Activated T-helper 17 cell treated with anti-CD3 and anti-CD28 coated beads, Interleukin-2, amount 50 U/mL, for 72 hours (primary cell): ENCODE measurements around the gene KREMEN2. TPM values are rescaled to one million over a fixed set of nuclear protein-coding genes. Genes with fewer than 3 reads are reported as not detected.

Experiments
- ATAC-seq: fragments of 150-1000 bp; cut with Tn5 transposase; replicated peaks from 2 replicates; pipeline ENCODE4 v1.10.0; 2021; ENCODE audit warnings: mild to moderate bottlenecking, moderate library complexity
- H3K27ac Mint-ChIP-seq: one replicate; pipeline ENCODE4 v1.8.0; 2022; ENCODE audit warnings: mixed read lengths
- H3K27me3 Mint-ChIP-seq: one replicate; pipeline ENCODE4 v1.8.0; 2022; ENCODE audit warnings: mixed read lengths
- H3K36me3 Mint-ChIP-seq: one replicate; pipeline ENCODE4 v1.8.0; 2022; ENCODE audit warnings: low read depth, mild to moderate bottlenecking, mixed read lengths
- H3K4me1 Mint-ChIP-seq: one replicate; pipeline ENCODE4 v1.8.0; 2022; ENCODE audit warnings: mixed read lengths
- H3K4me3 Mint-ChIP-seq: one replicate; pipeline ENCODE4 v1.8.0; 2022; ENCODE audit warnings: mild to moderate bottlenecking, mixed read lengths
- H3K9me3 Mint-ChIP-seq: one replicate; pipeline ENCODE4 v1.8.0; 2022; ENCODE audit warnings: mixed read lengths
- total RNA-seq, 2 donors: library from RNA; stranded (reverse); gene quantifications; one replicate each; pipeline ENCODE4 v1.2.3, GENCODE V29; 2022

KREMEN2 gene
- total RNA-seq, 2 donors from 2014 or later, result not detected

DNA sequence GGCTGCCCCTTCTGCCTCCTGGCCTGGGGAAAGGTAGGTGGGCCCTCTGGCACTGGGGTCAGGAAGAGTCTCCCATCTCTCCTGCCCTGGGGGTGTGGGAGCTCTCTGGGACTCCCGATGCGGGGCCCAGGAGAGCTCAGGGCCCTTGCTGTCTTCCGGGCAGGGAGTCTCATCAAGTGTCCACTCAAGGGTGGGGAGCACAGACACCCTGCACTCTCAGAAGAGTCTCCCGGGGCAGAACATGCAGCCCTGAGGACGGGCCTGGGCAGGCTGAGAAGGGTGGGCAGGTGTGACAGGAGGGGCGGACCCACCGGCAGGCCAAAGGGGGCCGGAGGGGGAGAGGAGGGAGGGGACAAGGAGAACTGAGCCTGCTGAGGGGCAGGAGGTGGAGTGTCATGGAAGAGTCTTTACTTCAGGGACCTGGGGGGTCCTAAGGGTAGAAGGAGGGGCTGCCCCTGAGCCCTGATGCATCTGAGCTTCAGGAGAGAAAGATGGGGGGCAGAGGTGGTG, 24.6 kb downstream of the KREMEN2 start:
- no peaks in the 10 kb centered on the region for H3K4me1 Mint-ChIP-seq
- no peaks in the 10 kb centered on the region for H3K9me3 Mint-ChIP-seq
- no peak overlapping the region for H3K27ac Mint-ChIP-seq
- H3K4me3 Mint-ChIP-seq, result no peak overlapping the region
- peaks cover 3% of the 10 kb centered on the region for H3K27me3 Mint-ChIP-seq
- H3K36me3 Mint-ChIP-seq, result no peaks in the 10 kb centered on the region
- ATAC-seq, result no peak

- no peak for ATAC-seq
- Mint-ChIP-seq H3K4me3 (no peak overlapping the region), H3K9me3 (no peaks in the 10 kb centered on the region), H3K36me3 (no peaks in the 10 kb centered on the region), H3K4me1 (no peaks in the 10 kb centered on the region), H3K27me3 (peaks cover 3% of the 10 kb centered on the region), H3K27ac (no peak overlapping the region)
These were observed 26.8 kb downstream of the KREMEN2 start for GRCh38 chr16:2990891-2991290.

GRCh38 chr16:2991566-2992261, 27.6 kb downstream of the KREMEN2 start:
- peaks cover 3% of the 10 kb centered on the region for H3K27me3 Mint-ChIP-seq

DNA sequence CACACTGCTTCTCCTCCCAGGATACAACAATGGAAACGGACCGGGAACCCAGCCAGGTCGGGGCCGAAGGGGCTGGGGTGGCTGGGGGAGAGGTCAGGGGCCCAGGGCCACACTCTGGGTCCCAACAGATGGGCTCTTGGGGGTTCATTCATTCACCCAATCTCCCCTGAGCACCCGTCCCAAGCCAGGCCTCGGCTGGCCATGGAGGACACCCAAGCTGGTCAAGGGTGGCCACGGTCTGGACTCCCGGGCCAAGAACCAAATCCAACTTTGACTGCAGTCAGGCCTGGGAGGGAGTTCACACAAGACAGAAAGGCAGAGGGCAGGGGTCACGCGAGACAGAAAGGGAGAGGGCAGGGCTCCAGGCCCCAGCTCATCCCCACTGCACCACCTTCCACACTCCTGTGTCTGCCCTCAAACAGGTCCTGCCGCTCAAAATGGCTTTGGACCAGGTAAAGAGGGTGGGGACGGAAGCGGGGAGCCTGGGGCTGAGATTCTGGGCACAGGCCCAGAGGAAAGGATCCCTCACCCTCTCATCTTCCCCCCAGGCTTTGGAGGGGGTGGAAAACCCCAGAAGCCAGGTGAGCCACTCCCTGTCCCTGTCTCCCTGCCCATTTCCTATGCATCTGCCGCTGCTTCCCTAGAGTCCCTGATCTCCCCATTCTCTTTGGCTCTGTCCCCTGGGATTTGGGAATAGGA, 28.5 kb downstream of the KREMEN2 start:
- H3K27me3 Mint-ChIP-seq, result peaks cover 3% of the 10 kb centered on the region
- no peaks in the 10 kb centered on the region for H3K36me3 Mint-ChIP-seq
- H3K27ac Mint-ChIP-seq, result no peak overlapping the region

More at GRCh38 chr16:2991566-2992261, 27.6 kb downstream of the KREMEN2 start:
- H3K4me1 Mint-ChIP-seq, result no peaks in the 10 kb centered on the region
- H3K27ac Mint-ChIP-seq, result no peak overlapping the region
- no peak overlapping the region for H3K4me3 Mint-ChIP-seq
- H3K36me3 Mint-ChIP-seq, result no peaks in the 10 kb centered on the region
- no peaks in the 10 kb centered on the region for H3K9me3 Mint-ChIP-seq
- ATAC-seq, result no peak

DNA sequence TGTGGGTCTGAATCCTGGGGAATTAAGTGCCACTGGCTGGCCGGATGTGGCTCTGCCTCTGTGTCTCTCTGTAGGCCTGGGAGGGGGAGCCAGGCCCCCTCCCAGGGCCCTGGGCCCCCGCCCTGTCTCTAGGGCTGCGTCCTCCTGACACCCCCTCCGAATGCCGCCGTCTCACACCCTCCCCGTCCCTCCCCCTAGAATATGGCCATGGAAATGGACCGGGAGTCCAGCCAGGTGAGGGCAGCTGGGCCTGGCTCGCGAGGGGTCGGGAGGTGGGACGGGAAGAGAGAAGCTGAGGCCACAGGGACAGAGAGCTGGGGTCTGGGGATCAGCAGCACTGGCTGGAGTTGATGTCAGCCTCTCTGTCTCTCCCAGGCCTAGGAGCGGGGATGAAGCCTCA, 32.2 kb downstream of the KREMEN2 start:
- Mint-ChIP-seq H3K4me3 (no peak overlapping the region), H3K4me1 (no peaks in the 10 kb centered on the region), H3K27me3 (peaks cover 3% of the 10 kb centered on the region), H3K9me3 (no peaks in the 10 kb centered on the region), H3K27ac (no peak overlapping the region), H3K36me3 (no peaks in the 10 kb centered on the region)
- ATAC-seq, result no peak

More for the DNA sequence above, 28.5 kb downstream of the KREMEN2 start:
- Mint-ChIP-seq H3K4me1 (no peaks in the 10 kb centered on the region), H3K4me3 (no peak overlapping the region), H3K9me3 (no peaks in the 10 kb centered on the region)
- ATAC-seq, result no peak

- Mint-ChIP-seq H3K4me1 (no peaks in the 10 kb centered on the region), H3K36me3 (no peaks in the 10 kb centered on the region), H3K9me3 (no peaks in the 10 kb centered on the region), H3K27ac (no peak overlapping the region), H3K27me3 (peaks cover 3% of the 10 kb centered on the region), H3K4me3 (no peak overlapping the region)
- no peak for ATAC-seq
These were observed 35.9 kb downstream of the KREMEN2 start for GRCh38 chr16:2999929-3000328.

GRCh38 chr16:3000540-3000939, 36.5 kb downstream of the KREMEN2 start:
- Mint-ChIP-seq H3K27ac (no peak overlapping the region), H3K36me3 (no peaks in the 10 kb centered on the region), H3K27me3 (peaks cover 3% of the 10 kb centered on the region), H3K9me3 (no peaks in the 10 kb centered on the region), H3K4me1 (no peaks in the 10 kb centered on the region), H3K4me3 (no peak overlapping the region)
- ATAC-seq, result no peak

GRCh38 chr16:3001316-3001715, 37.2 kb downstream of the KREMEN2 start:
- H3K4me1 Mint-ChIP-seq, result no peaks in the 10 kb centered on the region
- no peak overlapping the region for H3K27ac Mint-ChIP-seq
- no peak for ATAC-seq
- H3K27me3 Mint-ChIP-seq, result peaks cover 3% of the 10 kb centered on the region
- H3K9me3 Mint-ChIP-seq, result no peaks in the 10 kb centered on the region
- H3K36me3 Mint-ChIP-seq, result no peaks in the 10 kb centered on the region
- H3K4me3 Mint-ChIP-seq, result no peak overlapping the region

GRCh38 chr16:3003582-3004270, 39.7 kb downstream of the KREMEN2 start:
- Mint-ChIP-seq H3K27ac (no peak overlapping the region), H3K36me3 (no peaks in the 10 kb centered on the region), H3K4me1 (peaks cover 10% of the 10 kb centered on the region), H3K9me3 (no peaks in the 10 kb centered on the region), H3K4me3 (peak overlapping the region; percentile 39), H3K27me3 (peaks cover 6% of the 10 kb centered on the region)
- ATAC-seq, result peak; percentile 100

DNA sequence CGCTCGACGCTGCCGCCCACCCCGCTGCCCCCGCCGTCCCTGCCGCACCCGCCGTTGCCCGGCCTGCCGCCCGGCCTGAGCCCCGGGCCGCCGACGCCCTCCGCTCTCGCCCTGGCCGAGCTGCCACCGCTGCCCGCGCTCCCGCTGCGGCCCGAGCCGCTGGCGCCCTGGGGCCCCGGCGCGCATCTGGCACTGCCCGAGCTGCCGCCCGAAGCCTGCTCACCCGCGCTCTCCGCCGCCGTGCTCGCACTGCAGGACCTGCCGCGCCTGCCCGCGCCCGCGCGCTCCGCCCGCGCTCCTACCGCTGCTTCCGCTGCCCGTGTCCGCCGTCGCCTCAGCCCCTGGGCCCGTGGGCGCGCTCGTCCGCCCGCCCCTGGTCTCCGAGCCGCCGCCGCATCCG, 40.2 kb downstream of the KREMEN2 start:
- Mint-ChIP-seq H3K9me3 (no peaks in the 10 kb centered on the region), H3K4me3 (peak overlapping the region; percentile 39), H3K27me3 (peaks cover 6% of the 10 kb centered on the region), H3K27ac (no peak overlapping the region), H3K36me3 (no peaks in the 10 kb centered on the region), H3K4me1 (peaks cover 10% of the 10 kb centered on the region)
- ATAC-seq, result peak; percentile 11

DNA sequence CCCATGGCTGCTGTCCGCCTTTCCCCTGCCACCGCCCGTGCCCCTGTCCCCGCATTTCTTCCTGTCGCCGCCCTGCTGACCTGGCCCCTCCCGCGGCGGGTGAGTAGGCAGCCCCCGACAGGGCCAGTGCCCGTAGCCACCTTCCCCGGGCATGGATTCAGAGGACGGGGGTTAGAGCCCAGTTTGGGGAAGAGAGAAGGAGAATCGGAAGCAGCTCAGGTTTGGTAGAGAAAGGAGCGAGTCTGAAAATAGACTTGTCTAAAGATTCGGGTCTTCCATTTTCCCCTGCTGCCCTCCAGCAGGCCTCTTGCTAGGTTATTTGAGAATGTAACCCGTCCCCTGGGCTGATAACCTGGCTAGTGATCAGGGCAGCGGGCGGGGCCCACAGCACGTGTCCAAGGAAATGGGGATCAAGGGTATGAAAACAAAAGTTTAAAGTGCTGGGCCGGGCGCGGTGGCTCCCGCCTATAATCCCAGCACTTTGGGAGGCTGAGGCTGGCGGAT, 40.8 kb downstream of the KREMEN2 start:
- Mint-ChIP-seq H3K4me3 (peak overlapping the region; percentile 52), H3K27me3 (peaks cover 6% of the 10 kb centered on the region), H3K36me3 (no peaks in the 10 kb centered on the region), H3K27ac (no peak overlapping the region), H3K4me1 (peaks cover 10% of the 10 kb centered on the region), H3K9me3 (no peaks in the 10 kb centered on the region)
- ATAC-seq, result no peak

GRCh38 chr16:3007059-3007956, 43.2 kb downstream of the KREMEN2 start:
- Mint-ChIP-seq H3K27me3 (peaks cover 3% of the 10 kb centered on the region), H3K4me1 (peaks cover 10% of the 10 kb centered on the region)

DNA sequence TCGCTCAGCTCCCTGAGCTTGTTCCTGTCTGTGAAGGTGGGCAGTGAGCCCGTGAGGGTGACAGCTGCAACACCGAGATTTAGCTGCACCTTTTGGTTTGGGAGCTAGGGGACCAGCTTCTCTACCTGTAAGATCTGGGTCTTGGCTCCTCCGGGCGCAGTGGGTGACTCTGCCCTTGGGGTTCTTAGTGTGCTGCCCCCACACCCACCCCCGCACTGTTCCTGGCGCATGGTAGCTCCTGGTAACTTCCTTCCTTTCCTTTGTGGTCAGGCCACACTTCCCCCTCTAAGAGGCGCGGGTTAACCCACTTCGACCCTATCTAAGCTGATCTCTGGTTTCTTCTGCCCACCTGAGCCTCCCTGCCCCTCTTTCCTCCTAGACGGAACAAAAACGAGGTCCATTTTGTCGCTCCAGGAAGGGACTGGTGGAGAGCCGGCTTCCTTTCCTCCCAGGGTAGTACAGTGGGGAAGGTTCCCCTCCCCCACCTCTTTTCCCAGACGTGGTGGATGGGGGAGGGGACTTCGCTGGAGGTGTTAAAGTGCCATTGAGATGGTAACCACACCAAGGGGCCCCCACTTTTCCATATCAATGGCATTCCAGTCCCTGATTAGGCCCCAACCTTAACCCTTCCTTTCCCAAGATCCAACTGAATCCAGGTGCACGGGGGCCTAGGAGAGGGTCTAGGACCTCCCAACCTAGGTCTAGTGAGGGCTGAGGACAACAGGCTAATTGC, 44.0 kb downstream of the KREMEN2 start:
- Mint-ChIP-seq H3K36me3 (no peaks in the 10 kb centered on the region), H3K4me1 (peaks cover 10% of the 10 kb centered on the region), H3K4me3 (peak overlapping the region; percentile 42), H3K27me3 (peaks cover 3% of the 10 kb centered on the region), H3K27ac (peak overlapping the region; percentile 69), H3K9me3 (no peaks in the 10 kb centered on the region)
- ATAC-seq, result no peak

More at GRCh38 chr16:3007059-3007956, 43.2 kb downstream of the KREMEN2 start:
- H3K36me3 Mint-ChIP-seq, result no peaks in the 10 kb centered on the region
- peak overlapping the region; percentile 42 for H3K4me3 Mint-ChIP-seq
- H3K27ac Mint-ChIP-seq, result peak overlapping the region; percentile 69
- H3K9me3 Mint-ChIP-seq, result no peaks in the 10 kb centered on the region
- no peak for ATAC-seq
